ENCODE measurements around the gene TSPEAR.
A peak's percentile ranks its signal among the peaks of the same experiment; 100 is the strongest.

TSPEAR gene

GRCh38 chr21:44750675-44751025, 39.3 kb upstream of the TSPEAR start:
- H3K4me3 ChIP-seq (ENCODE audit: low read length), result no peak overlapping the region
- DNase-seq (ENCODE audit: low read depth), result no peak
- no peak for TF ChIP-seq CTCF (IDR thresholded peaks at IDR 0.05; ENCODE audit: insufficient read depth, low read depth, low read length, missing control alignments)

- no peak for TF ChIP-seq CTCF (IDR thresholded peaks at IDR 0.05; ENCODE audit: insufficient read depth, low read depth, low read length, missing control alignments)
Measured at GRCh38 chr21:44749759-44750674, 38.6 kb upstream of the TSPEAR start.

GRCh38 chr21:44749116-44749758, 37.9 kb upstream of the TSPEAR start:
- no peak overlapping the region for H3K4me3 ChIP-seq (ENCODE audit: low read length)
- no peak for DNase-seq (ENCODE audit: low read depth)
- TF ChIP-seq CTCF (IDR thresholded peaks at IDR 0.05; ENCODE audit: insufficient read depth, low read depth, low read length, missing control alignments), result no peak

More at GRCh38 chr21:44749759-44750674, 38.6 kb upstream of the TSPEAR start:
- DNase-seq (ENCODE audit: low read depth), result no peak
- H3K4me3 ChIP-seq (ENCODE audit: low read length), result no peak overlapping the region

- H3K4me3 ChIP-seq (ENCODE audit: low read length), result no peak overlapping the region
- DNase-seq (ENCODE audit: low read depth), result no peak
- no peak for TF ChIP-seq CTCF (IDR thresholded peaks at IDR 0.05; ENCODE audit: insufficient read depth, low read depth, low read length, missing control alignments)
Measured at GRCh38 chr21:44748621-44749020, 37.2 kb upstream of the TSPEAR start.

- peak; percentile 29 for TF ChIP-seq CTCF (IDR thresholded peaks at IDR 0.05; ENCODE audit: insufficient read depth, low read depth, low read length, missing control alignments)
- DNase-seq (ENCODE audit: low read depth), result peak; percentile 34
- H3K4me3 ChIP-seq (ENCODE audit: low read length), result no peak overlapping the region
Measured at GRCh38 chr21:44742418-44743153, 31.2 kb upstream of the TSPEAR start.

GRCh38 chr21:44741921-44742320, 30.5 kb upstream of the TSPEAR start:
- H3K4me3 ChIP-seq (ENCODE audit: low read length), result no peak overlapping the region
- no peak for DNase-seq (ENCODE audit: low read depth)
- TF ChIP-seq CTCF (IDR thresholded peaks at IDR 0.05; ENCODE audit: insufficient read depth, low read depth, low read length, missing control alignments), result no peak
